ENCODE measurements around the gene NEU4.
"Not testable (repeated sequence)": the region's sequence is repeated elsewhere in the genome, so short reads cannot be mapped to it uniquely, and the experiment has no call there.

NEU4 gene

GRCh38 chr2:241775223-241776177 is 33.5 kb upstream of the NEU4 start:
- DNase-seq: no peak

GRCh38 chr2:241776336-241777169 is 32.4 kb upstream of the NEU4 start, which contains the start of gene GAL3ST2:
TSS of gene GAL3ST2 (plus strand) at chr2:241776822. CDS start at chr2:241776956, 134 bp downstream.
- DNase-seq: no peak

- no peak for DNase-seq
Measured at GRCh38 chr2:241777170-241777685, 31.8 kb upstream of the NEU4 start.

- DNase-seq: no peak
Measured at GRCh38 chr2:241777686-241778627, 31.0 kb upstream of the NEU4 start.

GRCh38 chr2:241780939-241781569 is 27.9 kb upstream of the NEU4 start:
- DNase-seq: no peak

GRCh38 chr2:241782053-241782452 is 26.9 kb upstream of the NEU4 start:
- not testable (repeated sequence) for DNase-seq

GRCh38 chr2:241788135-241788534 is 20.9 kb upstream of the NEU4 start:
- no peak for DNase-seq

GRCh38 chr2:241788572-241788971 is 20.4 kb upstream of the NEU4 start:
- peak; percentile 44 for DNase-seq

GRCh38 chr2:241791385-241791784 is 17.6 kb upstream of the NEU4 start:
- DNase-seq: not testable (repeated sequence)

- DNase-seq: no peak
Measured at GRCh38 chr2:241793385-241793784, 15.6 kb upstream of the NEU4 start.

- no peak for DNase-seq
Measured at GRCh38 chr2:241794250-241794823, 14.7 kb upstream of the NEU4 start.

GRCh38 chr2:241795021-241795999 is 13.7 kb upstream of the NEU4 start:
- no peak for DNase-seq

- no peak for DNase-seq
Measured at GRCh38 chr2:241796209-241796608, 12.8 kb upstream of the NEU4 start.

- no peak for DNase-seq
Measured at GRCh38 chr2:241796610-241797138, 12.3 kb upstream of the NEU4 start.

GRCh38 chr2:241797441-241798080 is 11.4 kb upstream of the NEU4 start:
- DNase-seq: no peak

- no peak for DNase-seq
Measured at GRCh38 chr2:241798081-241798630, 10.8 kb upstream of the NEU4 start.

- DNase-seq: no peak
Measured at GRCh38 chr2:241798631-241799521, 10.1 kb upstream of the NEU4 start.

Data from stimulated activated naive CD4-positive, alpha-beta T cell treated with Interleukin-2 at 50 U/mL for 16 hours (primary cell).